ENCODE data around the gene PNMA8A.

GRCh38 chr19:46426506-46427162 lies 44.7 kb downstream of the PNMA8A start:
- TF ChIP-seq CTCF (IDR thresholded peaks at IDR 0.05; ENCODE audit: low read length) (no peak), EZH2 (optimal IDR thresholded peaks at IDR 0.05; ENCODE audit: low read depth, low read length) (no peak)

Data from MM.1S (cell line).